ENCODE measurements around the gene NEMP2. TPM values are rescaled to one million over a fixed set of nuclear protein-coding genes. Genes with fewer than 3 reads are reported as not detected.

NEMP2 gene
- total RNA-seq, 1 donor, result 5.6 TPM

DNA sequence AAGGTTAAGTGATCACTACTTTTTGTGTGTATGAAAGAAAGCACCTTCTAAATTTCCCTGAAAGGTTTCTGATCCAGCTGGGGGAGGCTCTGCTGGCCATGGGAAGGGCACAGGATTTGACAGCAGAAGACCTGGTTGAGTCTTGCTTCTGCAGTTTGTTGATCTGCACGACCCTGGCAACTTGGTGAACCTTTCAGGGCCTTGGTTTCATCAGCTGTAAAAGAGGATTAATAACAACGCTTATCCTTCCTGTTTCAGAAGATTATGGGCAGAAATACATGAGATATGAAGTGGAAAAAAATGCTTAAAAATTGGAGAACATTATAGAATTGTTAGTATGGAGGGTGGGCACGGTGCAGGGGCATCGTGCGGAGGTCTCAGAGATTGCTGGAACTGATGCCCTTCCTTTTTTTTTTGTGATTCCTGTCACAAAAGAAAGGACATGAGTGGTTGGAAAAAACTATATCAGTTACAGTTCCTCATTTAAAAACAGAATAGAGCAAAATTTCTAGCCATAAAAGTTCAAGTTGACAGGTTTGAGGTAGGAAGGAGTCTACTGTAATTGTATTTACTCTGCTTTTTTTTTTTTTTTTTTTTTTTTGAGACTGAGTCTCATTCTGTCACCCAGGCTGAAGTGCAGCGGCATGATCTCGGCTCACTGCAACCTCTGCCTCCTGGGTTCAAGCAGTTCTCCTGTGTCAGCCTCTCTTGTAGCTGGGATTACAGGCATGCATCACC, 79.0 kb downstream of the NEMP2 start:
- no peak overlapping the region for H3K4me3 ChIP-seq (ENCODE audit: low read depth, low read length)
- TF ChIP-seq, protein P1, sequence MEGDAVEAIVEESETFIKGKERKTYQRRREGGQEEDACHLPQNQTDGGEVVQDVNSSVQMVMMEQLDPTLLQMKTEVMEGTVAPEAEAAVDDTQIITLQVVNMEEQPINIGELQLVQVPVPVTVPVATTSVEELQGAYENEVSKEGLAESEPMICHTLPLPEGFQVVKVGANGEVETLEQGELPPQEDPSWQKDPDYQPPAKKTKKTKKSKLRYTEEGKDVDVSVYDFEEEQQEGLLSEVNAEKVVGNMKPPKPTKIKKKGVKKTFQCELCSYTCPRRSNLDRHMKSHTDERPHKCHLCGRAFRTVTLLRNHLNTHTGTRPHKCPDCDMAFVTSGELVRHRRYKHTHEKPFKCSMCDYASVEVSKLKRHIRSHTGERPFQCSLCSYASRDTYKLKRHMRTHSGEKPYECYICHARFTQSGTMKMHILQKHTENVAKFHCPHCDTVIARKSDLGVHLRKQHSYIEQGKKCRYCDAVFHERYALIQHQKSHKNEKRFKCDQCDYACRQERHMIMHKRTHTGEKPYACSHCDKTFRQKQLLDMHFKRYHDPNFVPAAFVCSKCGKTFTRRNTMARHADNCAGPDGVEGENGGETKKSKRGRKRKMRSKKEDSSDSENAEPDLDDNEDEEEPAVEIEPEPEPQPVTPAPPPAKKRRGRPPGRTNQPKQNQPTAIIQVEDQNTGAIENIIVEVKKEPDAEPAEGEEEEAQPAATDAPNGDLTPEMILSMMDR (IDR thresholded peaks at IDR 0.05; ENCODE audit: insufficient read depth, low read depth, low read length), result no peak
- no peak for DNase-seq (ENCODE audit: low read depth)

DNA sequence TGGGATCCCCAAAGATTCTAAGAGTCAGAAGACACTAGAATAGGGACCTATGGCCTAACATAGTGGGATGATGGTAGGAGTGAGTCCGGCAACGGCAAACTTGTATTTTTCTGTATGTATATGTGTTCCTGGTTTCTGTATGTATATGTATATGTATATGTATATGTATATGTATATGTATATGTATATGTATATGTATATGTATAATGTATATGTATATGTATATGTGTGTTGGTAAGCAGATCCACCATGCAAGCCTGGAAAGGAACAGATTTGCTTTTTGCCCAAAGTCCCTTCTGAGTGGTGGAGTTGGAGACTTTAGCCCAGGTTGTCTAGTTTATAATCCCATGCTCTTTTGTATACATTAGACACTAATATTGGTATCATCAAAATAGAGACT, 79.7 kb downstream of the NEMP2 start:
- H3K4me3 ChIP-seq (ENCODE audit: low read depth, low read length), result no peak overlapping the region
- TF ChIP-seq, protein P1 (IDR thresholded peaks at IDR 0.05; ENCODE audit: insufficient read depth, low read depth, low read length), result no peak
- DNase-seq (ENCODE audit: low read depth), result no peak

Small RNA genes lying within 50 kb of the gene (small RNA-seq; reads per million reads assigned to genes)
- gene RN7SKP179, result not detected

Other genes starting within 250 kb of the NEMP2 start
- gene HIBCH, start 214.9 kb downstream of the NEMP2 start, total RNA-seq, result 13.5 and 18.6 TPM in 2 replicates
- 14.2 and 14.5 TPM in 2 replicates for gene INPP1, start 191.1 kb downstream of the NEMP2 start, total RNA-seq
- gene MFSD6, start 126.4 kb downstream of the NEMP2 start, total RNA-seq, result 7.1 and 14.7 TPM in 2 replicates
- 32.2 and 54.8 TPM in 2 replicates for gene NAB1, start 114.4 kb upstream of the NEMP2 start, total RNA-seq

Measured in fibroblast of villous mesenchyme (primary cell).